Kidney (tissue), 14 donors: ENCODE data around the gene SULF2. TPM values are rescaled to one million over a fixed set of nuclear protein-coding genes. Genes with fewer than 3 reads are reported as not detected.

Experiments
- DNase-seq, 5 donors: peaks; one replicate each; pipeline ENCODE4 v3.0.0-alpha.2; 2013 to 2020
- FAIRE-seq: peaks from 2 replicates; lab custom pipeline; 2012; peaks lifted over from hg19 to GRCh38; lab: Jason Lieb, UNC
- H3K27ac ChIP-seq, 2 donors: one replicate each; pipeline ENCODE4 v1.7.0; 2013; ENCODE audit warnings: low read depth in 2 of 2, low read length in 2 of 2, inconsistent platforms in 1 of 2
- H3K27me3 ChIP-seq: one replicate; pipeline ENCODE4 v1.7.1; 2013; ENCODE audit warnings: low read length, inconsistent platforms; ENCODE audit not compliant: control insufficient read depth, insufficient read depth
- H3K36me3 ChIP-seq, 3 donors: one replicate each; pipeline versions ENCODE4 v1.7.0 to v1.7.1; 2013; ENCODE audit warnings: low read length in 3 of 3, control low read depth in 1 of 3, inconsistent platforms in 1 of 3; ENCODE audit not compliant: insufficient read depth in 3 of 3, control insufficient read depth in 2 of 3
- H3K4me1 ChIP-seq, 3 donors: one replicate each; pipeline versions ENCODE4 v1.7.0 to v1.7.1; 2013; ENCODE audit warnings: low read length in 3 of 3, inconsistent platforms in 1 of 3, low read depth in 1 of 3; ENCODE audit not compliant: control insufficient read depth in 2 of 3, insufficient read depth in 2 of 3
- H3K4me3 ChIP-seq, 3 donors: one replicate each; pipeline versions ENCODE4 v1.7.0 to v1.8.1; 2013; ENCODE audit warnings: low read length in 3 of 3, control low read depth in 1 of 3, inconsistent platforms in 1 of 3
- H3K9ac ChIP-seq, 3 donors: one replicate each; pipeline versions ENCODE4 v1.7.0 to v1.7.1; 2013; ENCODE audit warnings: low read length in 3 of 3, control low read depth in 1 of 3, inconsistent platforms in 1 of 3
- H3K9me3 ChIP-seq, 3 donors: one replicate each; pipeline versions ENCODE4 v1.7.0 to v1.7.1; 2013; ENCODE audit warnings: low read length in 3 of 3, control low read depth in 1 of 3, inconsistent platforms in 1 of 3; ENCODE audit not compliant: control insufficient read depth in 2 of 3, insufficient read depth in 1 of 3
- intact Hi-C: fragments of 100-400 bp; cut with DNase I; formaldehyde crosslinking; loops from one replicate; pipeline ENCODE4 v1.11.1; 2022
- polyA plus RNA-seq: library from polyadenylated mRNA; stranded (reverse); fragments of 350-450 nt; fragmentation: Illumina TruSeq; extraction: RNeasy Lipid Tissue Mini Kit (QIAGEN cat#74804); gene quantifications from one replicate; pipeline ENCODE4 v1.2.3, GENCODE V29; 2014; ENCODE audit warnings: low read depth, low replicate concordance; ENCODE audit not compliant: insufficient read depth
- total RNA-seq: library from RNA; stranded (reverse); fragmentation: NEBNext Ultra II Directional; extraction: Animal tissue kit (Norgen Biotek cat#: 25700); gene quantifications from one replicate; pipeline ENCODE4 v1.2.1, GENCODE V29; 2021
- TF ChIP-seq, protein P1 (sequence below): IDR thresholded peaks from 3 replicates; pipeline ENCODE4 v1.5.1; 2012; ENCODE audit warnings: mild to moderate bottlenecking, moderate library complexity, borderline replicate concordance; ENCODE audit not compliant: insufficient read depth; ENCODE audit errors: extremely low read depth
- donor health status: control.
- donor health status: control.
- donor health status: control.
- donor health status: control.
- donor health status: control.
- donor health status: DM: yes; HTN: yes; CAD: no.
- donor health status: Normal renal cell carcinoma (clear cell type).

Gene SULF2
- total and polyA plus RNA-seq, 2 donors from 2014 or later = 85.1 to 257 TPM

GRCh38 chr20:47782076-47782475 is 3.2 kb downstream of the SULF2 start:
- H3K27ac ChIP-seq = no peak overlapping the region

DNA sequence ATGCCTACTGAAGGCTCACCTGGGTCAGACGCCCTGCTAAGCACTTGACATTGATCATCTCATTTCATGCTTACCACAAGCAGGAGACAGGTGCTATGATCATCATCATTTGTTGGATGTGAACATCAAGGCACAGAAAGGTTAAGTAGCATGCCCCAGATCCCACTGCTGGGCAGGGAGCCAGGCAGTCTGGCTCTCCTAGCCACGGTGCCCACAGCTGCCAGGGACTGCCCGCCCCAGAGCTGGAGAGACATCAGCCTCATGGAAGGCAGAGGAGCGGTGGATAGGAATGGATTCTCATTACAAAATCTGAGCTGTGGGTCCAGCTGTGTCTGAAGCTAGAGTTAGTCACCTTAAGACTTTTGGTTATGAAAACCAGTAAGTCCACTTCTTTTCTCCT is 3.6 kb downstream of the SULF2 start:
- TF ChIP-seq, protein P1, sequence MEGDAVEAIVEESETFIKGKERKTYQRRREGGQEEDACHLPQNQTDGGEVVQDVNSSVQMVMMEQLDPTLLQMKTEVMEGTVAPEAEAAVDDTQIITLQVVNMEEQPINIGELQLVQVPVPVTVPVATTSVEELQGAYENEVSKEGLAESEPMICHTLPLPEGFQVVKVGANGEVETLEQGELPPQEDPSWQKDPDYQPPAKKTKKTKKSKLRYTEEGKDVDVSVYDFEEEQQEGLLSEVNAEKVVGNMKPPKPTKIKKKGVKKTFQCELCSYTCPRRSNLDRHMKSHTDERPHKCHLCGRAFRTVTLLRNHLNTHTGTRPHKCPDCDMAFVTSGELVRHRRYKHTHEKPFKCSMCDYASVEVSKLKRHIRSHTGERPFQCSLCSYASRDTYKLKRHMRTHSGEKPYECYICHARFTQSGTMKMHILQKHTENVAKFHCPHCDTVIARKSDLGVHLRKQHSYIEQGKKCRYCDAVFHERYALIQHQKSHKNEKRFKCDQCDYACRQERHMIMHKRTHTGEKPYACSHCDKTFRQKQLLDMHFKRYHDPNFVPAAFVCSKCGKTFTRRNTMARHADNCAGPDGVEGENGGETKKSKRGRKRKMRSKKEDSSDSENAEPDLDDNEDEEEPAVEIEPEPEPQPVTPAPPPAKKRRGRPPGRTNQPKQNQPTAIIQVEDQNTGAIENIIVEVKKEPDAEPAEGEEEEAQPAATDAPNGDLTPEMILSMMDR = no peak
- DNase-seq = no peak
- intact Hi-C loops = loop anchor here (10.0 kb wide), 1 partner anchor 833 kb away; no protein-coding TSS in a partner anchor
- no peaks in the 10 kb centered on the region for H3K9me3 ChIP-seq
- H3K9ac ChIP-seq = no peak overlapping the region
- no peaks in the 10 kb centered on the region for H3K27me3 ChIP-seq
- peaks cover 0 to 11% (median 9%) of the 10 kb centered on the region in 3 donors for H3K4me1 ChIP-seq
- H3K27ac ChIP-seq = no peak overlapping the region
- FAIRE-seq = no peak
- H3K36me3 ChIP-seq = no peaks in the 10 kb centered on the region
- H3K4me3 ChIP-seq = no peak overlapping the region

More at GRCh38 chr20:47782076-47782475, 3.2 kb downstream of the SULF2 start:
- FAIRE-seq = no peak
- Histone ChIP-seq H3K9me3 (no peaks in the 10 kb centered on the region), H3K9ac (no peak overlapping the region), H3K27me3 (no peaks in the 10 kb centered on the region), H3K4me3 (no peak overlapping the region), H3K36me3 (no peaks in the 10 kb centered on the region), H3K4me1 (peaks cover 2 to 11% (median 9%) of the 10 kb centered on the region in 3 donors)
- intact Hi-C loops = loop anchor here (10.0 kb wide), 1 partner anchor 833 kb away; no protein-coding TSS in a partner anchor
- TF ChIP-seq, protein P1 = no peak
- DNase-seq = no peak

DNA sequence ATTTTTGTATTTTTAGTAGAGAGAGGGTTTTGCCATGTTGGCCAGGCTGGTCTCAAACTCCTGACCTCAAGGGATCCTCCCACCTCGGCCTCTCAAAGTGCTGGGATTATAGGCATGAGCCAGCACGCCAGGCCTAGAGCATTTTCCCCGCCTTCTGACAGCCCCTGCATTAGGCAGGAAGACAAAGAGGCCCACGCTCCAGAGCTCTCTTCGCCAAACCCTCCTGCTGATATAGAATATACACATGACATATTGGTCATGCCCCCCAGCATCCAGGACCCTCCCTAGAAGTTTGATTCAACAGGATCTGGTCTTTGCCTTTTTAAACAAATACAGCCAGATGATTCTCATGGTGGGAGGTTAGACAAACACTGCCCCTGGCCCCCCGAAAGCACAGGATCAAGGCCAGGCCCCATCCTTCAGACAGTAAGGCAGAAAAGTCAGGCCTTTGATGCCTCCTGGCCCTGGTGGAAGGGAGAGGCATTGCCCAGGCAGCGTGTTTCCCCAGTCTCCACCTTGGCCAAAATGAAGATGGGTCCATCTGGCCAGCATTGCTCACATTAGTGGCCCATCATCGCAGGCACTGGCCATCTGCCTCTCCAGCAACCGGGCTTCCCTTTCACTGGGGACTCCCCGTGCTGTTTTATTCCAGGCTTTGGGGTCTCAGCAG is 4.4 kb downstream of the SULF2 start:
- intact Hi-C loops = loop anchor here (10.0 kb wide), 1 partner anchor 834 kb away; no protein-coding TSS in a partner anchor
- Histone ChIP-seq H3K4me1 (peaks cover 0 to 11% (median 9%) of the 10 kb centered on the region in 3 donors), H3K9me3 (no peaks in the 10 kb centered on the region), H3K9ac (no peak overlapping the region), H3K36me3 (no peaks in the 10 kb centered on the region), H3K27ac (no peak overlapping the region), H3K4me3 (no peak overlapping the region), H3K27me3 (no peaks in the 10 kb centered on the region)
- FAIRE-seq = no peak
- TF ChIP-seq, protein P1 = no peak
- DNase-seq = no peak
